HG03025 (cell line): ENCODE results near the gene TBCC.
A peak's percentile ranks its signal among the peaks of the same experiment; 100 is the strongest.
"Not testable (repeated sequence)": the region's sequence is repeated elsewhere in the genome, so short reads cannot be mapped to it uniquely, and the experiment has no call there.

Source experiments
- ATAC-seq: cut with Tn5 transposase; IDR thresholded peaks from one replicate; pipeline ENCODE4 v1.9.1; 2021; ENCODE audit warnings: mild to moderate bottlenecking, moderate library complexity; ENCODE audit not compliant: unreplicated experiment, low FRiP score

TBCC gene

GRCh38 chr6:42742116-42742894 lies 3.6 kb downstream of the TBCC start:
- ATAC-seq, result no peak

- ATAC-seq, result no peak
These were observed 5.2 kb downstream of the TBCC start for GRCh38 chr6:42740725-42741124.

- ATAC-seq, result no peak
These were observed 9.9 kb downstream of the TBCC start for GRCh38 chr6:42735976-42736375.

GRCh38 chr6:42733867-42734481 lies 11.9 kb downstream of the TBCC start:
- not testable (repeated sequence) for ATAC-seq

- ATAC-seq, result no peak
These were observed 16.2 kb downstream of the TBCC start for GRCh38 chr6:42729731-42730130.

GRCh38 chr6:42727627-42728026 lies 18.3 kb downstream of the TBCC start:
- no peak for ATAC-seq

GRCh38 chr6:42727087-42727611 lies 18.8 kb downstream of the TBCC start:
- ATAC-seq, result no peak

- peak; percentile 68 for ATAC-seq
These were observed 19.3 kb downstream of the TBCC start for GRCh38 chr6:42726485-42727086.

- ATAC-seq, result no peak
These were observed 19.9 kb downstream of the TBCC start for GRCh38 chr6:42726026-42726425.

GRCh38 chr6:42724825-42725224 lies 21.1 kb downstream of the TBCC start:
- ATAC-seq, result no peak

GRCh38 chr6:42722497-42722896 lies 23.4 kb downstream of the TBCC start, which contains the start of gene PRPH2:
Gene PRPH2, minus strand, starts transcription at chr6:42722597. Its CDS starts 263 bp downstream, at chr6:42722334.
- no peak for ATAC-seq

- ATAC-seq, result no peak
These were observed 25.2 kb downstream of the TBCC start for GRCh38 chr6:42720739-42721138.

GRCh38 chr6:42715871-42716270 lies 30.0 kb downstream of the TBCC start:
- no peak for ATAC-seq

- no peak for ATAC-seq
These were observed 31.7 kb downstream of the TBCC start for GRCh38 chr6:42714098-42714761.

GRCh38 chr6:42711930-42712329 lies 34.0 kb downstream of the TBCC start:
- no peak for ATAC-seq

- ATAC-seq, result no peak
These were observed 35.6 kb downstream of the TBCC start for GRCh38 chr6:42710316-42710715.

- no peak for ATAC-seq
These were observed 36.0 kb downstream of the TBCC start for GRCh38 chr6:42709871-42710270.

- ATAC-seq, result no peak
These were observed 37.8 kb downstream of the TBCC start for GRCh38 chr6:42708096-42708495.

- no peak for ATAC-seq
These were observed 38.3 kb downstream of the TBCC start for GRCh38 chr6:42707595-42707994.

GRCh38 chr6:42704937-42705374 lies 40.9 kb downstream of the TBCC start:
- ATAC-seq, result no peak
